Ascending aorta (tissue), 2 donors: ENCODE measurements around the gene NAGPA. TPM values are rescaled to one million over a fixed set of nuclear protein-coding genes. Genes with fewer than 3 reads are reported as not detected.

ENCODE experiments used
- DNase-seq, 2 donors: peaks; one replicate each; pipeline ENCODE4 v3.0.0-alpha.2; 2019; ENCODE audit warnings: low spot score in 2 of 2
- H3K27ac ChIP-seq, 2 donors: fragments of 200-600 bp; sonication (generic); one replicate each; pipeline ENCODE4 v1.5.1; 2016 to 2017; ENCODE audit warnings: mild to moderate bottlenecking in 1 of 2
- H3K27me3 ChIP-seq: fragments of 200-600 bp; sonication (generic); one replicate; pipeline ENCODE4 v1.5.1; 2017
- H3K36me3 ChIP-seq, 2 donors: fragments of 200-600 bp; sonication (generic); one replicate each; pipeline ENCODE4 v1.5.1; 2016
- H3K4me1 ChIP-seq, 2 donors: fragments of 200-600 bp; sonication (generic); one replicate each; pipeline ENCODE4 v1.5.1; 2016 to 2017; ENCODE audit warnings: mild to moderate bottlenecking in 1 of 2
- H3K4me3 ChIP-seq, 2 donors: fragments of 200-600 bp; sonication (generic); one replicate each; pipeline ENCODE4 v1.5.1; 2016 to 2017; ENCODE audit warnings: mild to moderate bottlenecking in 1 of 2
- H3K9me3 ChIP-seq, 2 donors: fragments of 200-600 bp; sonication (generic); one replicate each; pipeline ENCODE4 v1.5.1; 2016
- intact Hi-C: fragments of 100-400 bp; cut with DNase I; formaldehyde crosslinking; loops from one replicate; pipeline ENCODE4 v1.15.1; 2023
- total RNA-seq: library from RNA; depleted of rRNA; stranded (reverse); fragments of >200 nt; gene quantifications from one replicate; pipeline ENCODE4 v1.1.0, GENCODE V29; 2016
- TF ChIP-seq, protein P1 (sequence below), 3 experiments: fragments of 200-600 bp in 2 of 3; fragments of 450-650 bp in 1 of 3; sonication (generic) in 2 of 3; IDR thresholded peaks; one replicate each; pipeline ENCODE4 v1.5.1; 2016 to 2019; ENCODE audit warnings: antibody characterized with exemption in 3 of 3, mild to moderate bottlenecking in 1 of 3, moderate library complexity in 1 of 3

NAGPA gene
- total RNA-seq, 1 donor from 2014 or later, result 23.0 TPM

DNA sequence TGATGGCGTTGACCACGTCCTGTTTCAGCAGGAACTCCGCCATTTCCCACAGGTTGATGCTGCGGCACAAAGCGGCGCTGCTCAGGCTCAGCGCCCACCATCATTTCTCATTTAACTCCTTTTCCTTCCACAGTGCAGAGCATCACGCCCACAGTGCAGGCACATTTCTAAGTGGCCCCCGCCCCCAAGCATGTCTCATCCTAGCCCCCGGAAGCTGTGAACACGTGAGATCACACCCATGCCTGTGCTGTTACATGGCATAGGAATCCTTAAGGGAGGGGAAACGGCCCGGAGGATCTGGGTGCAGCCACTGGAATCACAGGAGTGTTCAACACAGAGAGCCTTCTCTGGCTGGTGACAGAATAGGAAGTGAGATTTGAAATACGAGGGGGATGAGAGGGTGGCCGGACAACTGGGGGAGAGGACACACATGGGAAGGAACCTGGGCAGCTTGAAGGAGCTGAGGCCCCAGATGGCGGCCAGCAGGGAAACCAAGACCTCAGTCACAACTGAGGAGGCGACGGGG lies 4.7 kb downstream of the NAGPA start:
- Histone ChIP-seq H3K4me1 (peaks cover 4 to 8% of the 10 kb centered on the region in 2 donors), H3K27me3 (no peaks in the 10 kb centered on the region), H3K36me3 (peaks cover 11 to 14% of the 10 kb centered on the region in 2 donors), H3K27ac (no peak overlapping the region), H3K9me3 (no peaks in the 10 kb centered on the region), H3K4me3 (no peak overlapping the region)
- TF ChIP-seq, protein P1, sequence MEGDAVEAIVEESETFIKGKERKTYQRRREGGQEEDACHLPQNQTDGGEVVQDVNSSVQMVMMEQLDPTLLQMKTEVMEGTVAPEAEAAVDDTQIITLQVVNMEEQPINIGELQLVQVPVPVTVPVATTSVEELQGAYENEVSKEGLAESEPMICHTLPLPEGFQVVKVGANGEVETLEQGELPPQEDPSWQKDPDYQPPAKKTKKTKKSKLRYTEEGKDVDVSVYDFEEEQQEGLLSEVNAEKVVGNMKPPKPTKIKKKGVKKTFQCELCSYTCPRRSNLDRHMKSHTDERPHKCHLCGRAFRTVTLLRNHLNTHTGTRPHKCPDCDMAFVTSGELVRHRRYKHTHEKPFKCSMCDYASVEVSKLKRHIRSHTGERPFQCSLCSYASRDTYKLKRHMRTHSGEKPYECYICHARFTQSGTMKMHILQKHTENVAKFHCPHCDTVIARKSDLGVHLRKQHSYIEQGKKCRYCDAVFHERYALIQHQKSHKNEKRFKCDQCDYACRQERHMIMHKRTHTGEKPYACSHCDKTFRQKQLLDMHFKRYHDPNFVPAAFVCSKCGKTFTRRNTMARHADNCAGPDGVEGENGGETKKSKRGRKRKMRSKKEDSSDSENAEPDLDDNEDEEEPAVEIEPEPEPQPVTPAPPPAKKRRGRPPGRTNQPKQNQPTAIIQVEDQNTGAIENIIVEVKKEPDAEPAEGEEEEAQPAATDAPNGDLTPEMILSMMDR (IDR thresholded peaks at IDR 0.05), result no peak
- intact Hi-C loops, result no loop called here
- no peak for DNase-seq

DNA sequence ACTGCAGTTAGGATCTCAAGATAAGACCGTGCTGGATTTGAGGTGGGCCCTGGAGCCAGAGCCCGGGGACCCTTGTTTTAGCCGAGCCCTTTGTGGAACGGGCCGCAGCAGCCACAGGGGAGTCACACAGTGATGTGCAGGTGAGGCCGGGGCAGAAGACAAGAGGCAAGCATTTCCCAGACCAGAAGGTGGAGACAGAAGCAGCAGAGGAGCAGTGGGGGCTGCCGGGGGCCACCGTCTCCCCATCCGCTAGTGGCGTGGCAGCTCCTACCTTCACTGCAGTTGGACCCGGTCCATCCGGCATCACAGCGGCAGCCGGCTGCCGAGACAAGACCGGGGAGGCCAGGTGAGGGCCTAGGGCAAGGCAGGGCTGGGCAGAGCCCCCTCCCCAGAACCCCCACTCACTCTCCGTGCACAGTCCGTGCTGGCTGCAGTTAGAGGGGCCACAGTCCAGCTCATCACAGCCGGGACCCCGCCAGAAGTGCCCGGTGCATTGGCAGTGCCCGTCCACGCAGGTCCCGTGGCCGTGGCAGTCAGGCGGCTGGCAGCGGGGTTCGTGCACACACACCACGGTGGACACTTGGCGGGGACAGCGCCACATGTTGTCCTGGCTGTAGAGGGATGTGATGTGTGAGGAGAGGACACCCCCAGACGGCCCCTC lies 6.0 kb downstream of the NAGPA start:
- TF ChIP-seq, protein P1 (IDR thresholded peaks at IDR 0.05), result no peak
- H3K4me3 ChIP-seq, result no peak overlapping the region
- intact Hi-C loops, result no loop called here
- H3K27me3 ChIP-seq, result no peaks in the 10 kb centered on the region
- H3K36me3 ChIP-seq, result peaks cover 11 to 14% of the 10 kb centered on the region in 2 donors
- DNase-seq, result no peak
- H3K4me1 ChIP-seq, result peaks cover 1 to 2% of the 10 kb centered on the region in 2 donors
- no peak overlapping the region for H3K27ac ChIP-seq
- H3K9me3 ChIP-seq, result no peaks in the 10 kb centered on the region

DNA sequence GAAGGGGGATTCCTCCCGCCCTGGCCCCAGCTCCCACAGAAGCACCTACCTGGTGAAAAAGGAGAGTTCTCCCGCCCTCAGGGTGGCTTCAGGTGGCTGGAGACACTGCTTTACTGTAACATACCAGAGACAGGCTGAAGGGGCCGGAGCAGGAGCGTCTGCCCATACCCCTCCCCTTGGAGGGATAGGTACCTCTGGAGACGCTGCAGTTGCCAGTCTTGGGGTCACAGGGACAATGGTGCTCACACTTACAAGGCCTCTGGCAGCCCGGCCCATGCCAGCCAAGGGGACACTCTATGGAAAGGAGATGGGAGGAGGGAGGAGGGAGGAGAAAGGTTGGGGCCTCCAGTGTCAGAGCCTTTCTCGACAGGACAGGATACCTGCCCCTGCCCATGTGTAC lies 6.6 kb downstream of the NAGPA start:
- no peak for DNase-seq
- intact Hi-C loops, result no loop called here
- TF ChIP-seq, protein P1 (IDR thresholded peaks at IDR 0.05), result no peak
- Histone ChIP-seq H3K36me3 (peaks cover 11 to 14% of the 10 kb centered on the region in 2 donors), H3K27me3 (no peaks in the 10 kb centered on the region), H3K4me1 (no peaks in the 10 kb centered on the region), H3K4me3 (no peak overlapping the region), H3K9me3 (no peaks in the 10 kb centered on the region), H3K27ac (no peak overlapping the region)

DNA sequence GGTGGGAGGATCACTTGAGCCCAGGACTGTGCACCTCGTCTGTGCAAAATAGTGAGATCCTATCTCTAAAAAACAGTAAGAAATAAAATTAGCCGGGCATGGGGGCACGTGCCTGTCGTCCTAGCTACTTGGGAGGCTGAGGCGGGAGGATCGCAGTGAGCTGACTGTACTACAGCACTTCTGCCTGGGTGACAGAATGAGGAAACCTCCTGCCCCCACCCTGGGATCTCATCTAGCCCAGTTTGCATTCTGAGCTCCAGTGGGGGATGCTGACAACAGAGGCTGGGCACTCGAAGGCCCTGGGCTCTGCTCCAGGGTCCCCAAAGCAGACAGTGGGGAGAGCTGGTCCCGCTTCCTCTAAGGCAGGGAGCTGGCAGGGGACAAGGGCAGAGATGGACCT lies 7.1 kb downstream of the NAGPA start:
- no peaks in the 10 kb centered on the region for H3K4me1 ChIP-seq
- H3K4me3 ChIP-seq, result no peak overlapping the region
- no peaks in the 10 kb centered on the region for H3K9me3 ChIP-seq
- peaks cover 11 to 14% of the 10 kb centered on the region in 2 donors for H3K36me3 ChIP-seq
- intact Hi-C loops, result no loop called here
- H3K27ac ChIP-seq, result no peak overlapping the region
- H3K27me3 ChIP-seq, result no peaks in the 10 kb centered on the region
- DNase-seq, result no peak
- TF ChIP-seq, protein P1 (IDR thresholded peaks at IDR 0.05), result no peak

DNA sequence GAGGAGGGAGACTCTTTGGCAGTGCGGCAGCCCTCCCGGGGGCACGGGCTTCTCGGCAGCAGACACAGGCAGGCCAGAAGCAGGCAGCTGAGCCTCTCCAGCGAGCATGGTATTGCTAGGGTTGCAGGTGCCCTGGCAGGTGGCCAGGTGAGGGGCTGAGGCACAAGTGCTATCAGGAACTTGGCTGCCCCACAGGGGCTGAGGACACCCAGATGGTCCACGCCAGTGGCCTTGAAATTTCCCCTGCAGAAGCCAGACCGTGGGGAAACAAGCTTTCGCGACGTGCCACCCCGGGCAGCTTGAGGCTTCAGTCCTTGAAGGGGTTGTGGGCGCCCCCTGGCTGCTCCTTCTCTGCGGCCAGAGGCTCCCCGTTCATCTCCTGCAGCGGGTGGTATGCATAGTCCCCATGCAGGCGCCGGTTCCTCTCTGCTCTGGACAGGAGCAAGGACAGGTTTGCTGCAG lies 8.5 kb downstream of the NAGPA start:
- intact Hi-C loops, result no loop called here
- no peak overlapping the region for H3K27ac ChIP-seq
- DNase-seq, result no peak

More for the DNA sequence above, 8.5 kb downstream of the NAGPA start:
- TF ChIP-seq, protein P1 (IDR thresholded peaks at IDR 0.05), result peak in 1 of 3 experiments; percentile 5
- Histone ChIP-seq H3K4me3 (no peak overlapping the region), H3K36me3 (peaks cover 11 to 14% of the 10 kb centered on the region in 2 donors), H3K4me1 (no peaks in the 10 kb centered on the region), H3K27me3 (no peaks in the 10 kb centered on the region), H3K9me3 (no peaks in the 10 kb centered on the region)
